ENCODE data around the gene HOXA3.

HOXA3 gene

GRCh38 chr7:27124902-27125689 lies 27.3 kb downstream of the HOXA3 start:
- DNase-seq: no peak

- DNase-seq: no peak
Measured at GRCh38 chr7:27124096-27124901, 28.1 kb downstream of the HOXA3 start.

- DNase-seq: no peak
Measured at GRCh38 chr7:27123477-27124053, 28.8 kb downstream of the HOXA3 start.

GRCh38 chr7:27123007-27123476 lies 29.3 kb downstream of the HOXA3 start:
- DNase-seq: no peak

- DNase-seq: no peak
Measured at GRCh38 chr7:27122077-27122910, 30.1 kb downstream of the HOXA3 start.

GRCh38 chr7:27121684-27122076 lies 30.7 kb downstream of the HOXA3 start:
- DNase-seq: no peak

- DNase-seq: no peak
Measured at GRCh38 chr7:27119412-27119911, 32.9 kb downstream of the HOXA3 start.

- no peak for DNase-seq
Measured at GRCh38 chr7:27118580-27118979, 33.8 kb downstream of the HOXA3 start.

- DNase-seq: no peak
Measured at GRCh38 chr7:27117887-27118491, 34.4 kb downstream of the HOXA3 start.

GRCh38 chr7:27116962-27117886 lies 35.2 kb downstream of the HOXA3 start:
- no peak for DNase-seq

GRCh38 chr7:27116031-27116961 lies 36.1 kb downstream of the HOXA3 start:
- DNase-seq: no peak

GRCh38 chr7:27115221-27116026 lies 37.0 kb downstream of the HOXA3 start:
- no peak for DNase-seq

- DNase-seq: no peak
Measured at GRCh38 chr7:27114881-27115220, 37.5 kb downstream of the HOXA3 start.

- no peak for DNase-seq
Measured at GRCh38 chr7:27113991-27114769, 38.2 kb downstream of the HOXA3 start.

GRCh38 chr7:27112955-27113949 lies 39.1 kb downstream of the HOXA3 start:
- DNase-seq: no peak

- DNase-seq: no peak
Measured at GRCh38 chr7:27112361-27112760, 40.0 kb downstream of the HOXA3 start.

GRCh38 chr7:27111751-27112277 lies 40.6 kb downstream of the HOXA3 start:
- DNase-seq: no peak
